Measurements from ENCODE around the gene GALNS.
A peak's percentile ranks its signal among the peaks of the same experiment; 100 is the strongest.

GALNS gene

GRCh38 chr16:88875703-88876234, 19.0 kb upstream of the GALNS start:
- no peak for DNase-seq (ENCODE audit: low spot score)

- no peak for DNase-seq (ENCODE audit: low spot score)
Observed at GRCh38 chr16:88874938-88875599, 18.3 kb upstream of the GALNS start.

GRCh38 chr16:88872650-88873331, 16.0 kb upstream of the GALNS start:
- no peak for DNase-seq (ENCODE audit: low spot score)

- DNase-seq (ENCODE audit: low spot score): no peak
Observed at GRCh38 chr16:88871730-88872416, 15.1 kb upstream of the GALNS start.

GRCh38 chr16:88871349-88871702, 14.6 kb upstream of the GALNS start:
- DNase-seq (ENCODE audit: low spot score): no peak

- DNase-seq (ENCODE audit: low spot score): peak; percentile 83
Observed at GRCh38 chr16:88870608-88871348, 14.0 kb upstream of the GALNS start.

- no peak for DNase-seq (ENCODE audit: low spot score)
Observed at GRCh38 chr16:88869673-88869980, 12.9 kb upstream of the GALNS start.

- peak; percentile 53 for DNase-seq (ENCODE audit: low spot score)
Observed at GRCh38 chr16:88868974-88869672, 12.4 kb upstream of the GALNS start.

- no peak for DNase-seq (ENCODE audit: low spot score)
Observed at GRCh38 chr16:88867581-88868246, 11.0 kb upstream of the GALNS start.

- peak; percentile 59 for DNase-seq (ENCODE audit: low spot score)
Observed at GRCh38 chr16:88866151-88866920, 9.6 kb upstream of the GALNS start, which contains the start of gene PABPN1L. Gene PABPN1L (minus strand): TSS chr16:88866660. CDS start chr16:88866606, 54 bp downstream.

- DNase-seq (ENCODE audit: low spot score): no peak
Observed at GRCh38 chr16:88865742-88866141, 9.0 kb upstream of the GALNS start.

- no peak for DNase-seq (ENCODE audit: low spot score)
Observed at GRCh38 chr16:88865310-88865709, 8.6 kb upstream of the GALNS start.

- DNase-seq (ENCODE audit: low spot score): no peak
Observed at GRCh38 chr16:88864521-88864920, 7.8 kb upstream of the GALNS start.

- DNase-seq (ENCODE audit: low spot score): no peak
Observed at GRCh38 chr16:88864099-88864498, 7.4 kb upstream of the GALNS start.

GRCh38 chr16:88863426-88863825, 6.7 kb upstream of the GALNS start:
- no peak for DNase-seq (ENCODE audit: low spot score)

GRCh38 chr16:88862968-88863367, 6.2 kb upstream of the GALNS start:
- no peak for DNase-seq (ENCODE audit: low spot score)

- DNase-seq (ENCODE audit: low spot score): no peak
Observed at GRCh38 chr16:88861359-88861758, 4.6 kb upstream of the GALNS start.

- no peak for DNase-seq (ENCODE audit: low spot score)
Observed at GRCh38 chr16:88859381-88860091, 2.8 kb upstream of the GALNS start.

GRCh38 chr16:88857728-88858339, 1.1 kb upstream of the GALNS start:
- DNase-seq (ENCODE audit: low spot score): peak; percentile 86
